Stimulated activated CD4-positive, alpha-beta T cell treated with anti-CD3 and anti-CD28 coated beads, TNF-alpha, amount 100 ng/mL, for 4 hours (primary cell): ENCODE results near the gene ACVRL1.

Experiments
- DNase-seq, 3 experiments: peaks; one replicate each; pipeline ENCODE4 v3.0.0-alpha.2; 2020; ENCODE audit warnings: low read depth in 3 of 3

Gene ACVRL1

GRCh38 chr12:51962737-51963136 lies 55.4 kb downstream of the ACVRL1 start:
- no peak for DNase-seq

- DNase-seq, result no peak
Measured at GRCh38 chr12:51963477-51963876, 56.2 kb downstream of the ACVRL1 start.

- DNase-seq, result no peak
Measured at GRCh38 chr12:51969643-51970042, 62.3 kb downstream of the ACVRL1 start.

- no peak for DNase-seq
Measured at GRCh38 chr12:51970904-51971646, 63.8 kb downstream of the ACVRL1 start.

GRCh38 chr12:51971679-51972421 lies 64.5 kb downstream of the ACVRL1 start:
- DNase-seq, result no peak

GRCh38 chr12:51972422-51972812 lies 65.1 kb downstream of the ACVRL1 start:
- no peak for DNase-seq

GRCh38 chr12:51972849-51973273 lies 65.6 kb downstream of the ACVRL1 start:
- DNase-seq, result no peak
